ENCODE data around the gene GPLD1.

GPLD1 gene

DNA sequence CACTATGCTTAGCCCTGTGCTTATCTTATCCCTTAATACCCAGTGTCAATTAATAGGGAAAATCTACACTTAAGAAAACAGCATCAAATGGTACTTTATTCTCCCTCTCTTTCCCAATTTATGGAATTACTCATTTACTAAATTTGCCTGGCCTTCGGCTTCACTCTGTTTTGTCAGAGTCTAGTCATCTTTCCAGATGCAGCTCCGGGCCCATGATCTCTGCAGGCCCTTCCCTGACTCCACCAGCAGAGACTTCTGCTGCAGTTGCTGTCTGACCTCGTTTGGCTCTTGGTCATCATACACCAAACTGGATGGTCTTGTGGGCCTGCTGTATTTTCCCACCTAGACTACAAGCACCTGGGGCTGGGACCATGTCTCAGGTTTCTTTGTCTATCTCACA is 59.3 kb downstream of the GPLD1 start:
- H3K36me3 ChIP-seq (ENCODE audit: low read length) = peaks cover 21% of the 10 kb centered on the region; the same call in 1 of the 2 replicates
- peaks cover 7% of the 10 kb centered on the region; the same call in 1 of the 2 replicates for H3F3A ChIP-seq (ENCODE audit: insufficient read depth)
- H3K4me3 ChIP-seq (ENCODE audit: insufficient read depth, low read length, poor library complexity, severe bottlenecking) = no peak overlapping the region
- no peaks in the 10 kb centered on the region for H3K9me3 ChIP-seq (ENCODE audit: insufficient read depth, low read length)
- H3K79me2 ChIP-seq (ENCODE audit: insufficient read depth, low read length) = no peaks in the 10 kb centered on the region
- TF ChIP-seq, protein P1, sequence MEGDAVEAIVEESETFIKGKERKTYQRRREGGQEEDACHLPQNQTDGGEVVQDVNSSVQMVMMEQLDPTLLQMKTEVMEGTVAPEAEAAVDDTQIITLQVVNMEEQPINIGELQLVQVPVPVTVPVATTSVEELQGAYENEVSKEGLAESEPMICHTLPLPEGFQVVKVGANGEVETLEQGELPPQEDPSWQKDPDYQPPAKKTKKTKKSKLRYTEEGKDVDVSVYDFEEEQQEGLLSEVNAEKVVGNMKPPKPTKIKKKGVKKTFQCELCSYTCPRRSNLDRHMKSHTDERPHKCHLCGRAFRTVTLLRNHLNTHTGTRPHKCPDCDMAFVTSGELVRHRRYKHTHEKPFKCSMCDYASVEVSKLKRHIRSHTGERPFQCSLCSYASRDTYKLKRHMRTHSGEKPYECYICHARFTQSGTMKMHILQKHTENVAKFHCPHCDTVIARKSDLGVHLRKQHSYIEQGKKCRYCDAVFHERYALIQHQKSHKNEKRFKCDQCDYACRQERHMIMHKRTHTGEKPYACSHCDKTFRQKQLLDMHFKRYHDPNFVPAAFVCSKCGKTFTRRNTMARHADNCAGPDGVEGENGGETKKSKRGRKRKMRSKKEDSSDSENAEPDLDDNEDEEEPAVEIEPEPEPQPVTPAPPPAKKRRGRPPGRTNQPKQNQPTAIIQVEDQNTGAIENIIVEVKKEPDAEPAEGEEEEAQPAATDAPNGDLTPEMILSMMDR (IDR thresholded peaks at IDR 0.05; ENCODE audit: insufficient read depth, low read length, poor library complexity, severe bottlenecking) = no peak
- TF ChIP-seq EZH2phosphoT487 (conservative IDR thresholded peaks at IDR 0.05; ENCODE audit: low read length) = no peak
- H3K9me2 ChIP-seq (replicated peaks; ENCODE audit: insufficient read depth, low read length) = no peaks in the 10 kb centered on the region
- no peak overlapping the region for H3K4me2 ChIP-seq (ENCODE audit: low read depth, low read length, poor library complexity, severe bottlenecking)
- no peak overlapping the region for H3K9ac ChIP-seq (ENCODE audit: low read length)
- H3K27me3 ChIP-seq (ENCODE audit: low read length) = no peaks in the 10 kb centered on the region
- H3K27ac ChIP-seq (ENCODE audit: low read depth, low read length) = no peak overlapping the region
- no peaks in the 10 kb centered on the region for H4K20me1 ChIP-seq (ENCODE audit: low read depth, low read length)
- H2AFZ ChIP-seq (ENCODE audit: low read depth, low read length, severe bottlenecking) = no peak overlapping the region

DNA sequence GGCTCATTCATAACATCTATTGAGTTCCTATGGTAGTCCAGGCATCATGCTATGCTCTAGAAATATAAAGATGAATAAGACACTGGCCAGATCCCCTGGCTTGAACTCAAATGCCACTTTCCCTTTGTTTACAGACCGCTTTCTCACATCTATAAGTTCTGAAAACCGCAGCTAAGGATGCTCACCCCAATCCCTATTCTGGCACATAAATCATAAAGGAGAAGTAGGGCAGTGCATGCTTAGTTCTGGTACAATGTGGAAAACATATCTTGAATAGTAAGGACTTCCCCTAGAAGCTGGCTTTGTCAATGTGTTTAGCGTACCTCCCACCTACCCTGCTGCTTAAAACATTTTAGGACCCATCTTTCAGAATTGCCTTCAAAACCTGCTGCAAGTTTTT is 60.2 kb downstream of the GPLD1 start:
- Histone ChIP-seq H3K36me3 (ENCODE audit: low read length) (peaks cover 30% of the 10 kb centered on the region), H3K79me2 (ENCODE audit: insufficient read depth, low read length) (no peaks in the 10 kb centered on the region), H3K9me2 (replicated peaks; ENCODE audit: insufficient read depth, low read length) (no peaks in the 10 kb centered on the region), H2AFZ (ENCODE audit: low read depth, low read length, severe bottlenecking) (no peak overlapping the region), H3K4me2 (ENCODE audit: low read depth, low read length, poor library complexity, severe bottlenecking) (no peak overlapping the region), H3K9ac (ENCODE audit: low read length) (no peak overlapping the region), H3K27ac (ENCODE audit: low read depth, low read length) (no peak overlapping the region), H3K9me3 (ENCODE audit: insufficient read depth, low read length) (no peaks in the 10 kb centered on the region), H3K27me3 (ENCODE audit: low read length) (no peaks in the 10 kb centered on the region), H3F3A (ENCODE audit: insufficient read depth) (peaks cover 7% of the 10 kb centered on the region; the same call in 1 of the 2 replicates), H4K20me1 (ENCODE audit: low read depth, low read length) (no peaks in the 10 kb centered on the region), H3K4me3 (ENCODE audit: insufficient read depth, low read length, poor library complexity, severe bottlenecking) (no peak overlapping the region)
- TF ChIP-seq, protein P1 (IDR thresholded peaks at IDR 0.05; ENCODE audit: insufficient read depth, low read length, poor library complexity, severe bottlenecking) = no peak
- TF ChIP-seq EZH2phosphoT487 (conservative IDR thresholded peaks at IDR 0.05; ENCODE audit: low read length) = no peak

DNA sequence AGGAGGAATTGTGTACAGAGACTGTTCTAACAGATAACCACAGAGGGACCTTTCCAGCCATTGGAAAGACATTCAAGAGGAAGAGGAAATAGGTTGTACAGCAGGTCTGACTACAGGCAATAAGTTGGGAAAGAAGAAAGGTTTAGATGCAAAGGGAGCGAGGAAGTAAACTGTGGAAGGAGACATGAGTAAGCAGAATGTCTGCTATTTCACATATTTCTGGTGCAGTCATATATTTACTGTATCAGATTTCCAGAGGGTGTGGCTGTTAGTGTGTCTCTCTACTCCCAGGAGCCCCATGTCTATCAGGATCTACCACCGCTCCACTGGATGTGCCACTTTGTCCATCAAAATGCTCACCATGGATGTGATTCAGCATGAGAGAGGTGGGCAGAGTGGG is 60.8 kb downstream of the GPLD1 start:
- Histone ChIP-seq H3F3A (ENCODE audit: insufficient read depth) (peaks cover 7% of the 10 kb centered on the region; the same call in 1 of the 2 replicates), H4K20me1 (ENCODE audit: low read depth, low read length) (no peaks in the 10 kb centered on the region), H3K4me3 (ENCODE audit: insufficient read depth, low read length, poor library complexity, severe bottlenecking) (no peak overlapping the region), H3K36me3 (ENCODE audit: low read length) (peaks cover 36% of the 10 kb centered on the region), H3K27me3 (ENCODE audit: low read length) (no peaks in the 10 kb centered on the region), H2AFZ (ENCODE audit: low read depth, low read length, severe bottlenecking) (no peak overlapping the region), H3K9ac (ENCODE audit: low read length) (no peak overlapping the region), H3K27ac (ENCODE audit: low read depth, low read length) (no peak overlapping the region), H3K9me3 (ENCODE audit: insufficient read depth, low read length) (no peaks in the 10 kb centered on the region), H3K79me2 (ENCODE audit: insufficient read depth, low read length) (no peaks in the 10 kb centered on the region), H3K9me2 (replicated peaks; ENCODE audit: insufficient read depth, low read length) (no peaks in the 10 kb centered on the region), H3K4me2 (ENCODE audit: low read depth, low read length, poor library complexity, severe bottlenecking) (no peak overlapping the region)
- TF ChIP-seq, protein P1 (IDR thresholded peaks at IDR 0.05; ENCODE audit: insufficient read depth, low read length, poor library complexity, severe bottlenecking) = no peak
- no peak for TF ChIP-seq EZH2phosphoT487 (conservative IDR thresholded peaks at IDR 0.05; ENCODE audit: low read length)

Measured in SU-DHL-6 (cell line).